Activated CD8-positive, alpha-beta T cell treated with anti-CD3 and anti-CD28 coated beads for 36 hours (primary cell): ENCODE data around the gene CCL1. TPM values are rescaled to one million over a fixed set of nuclear protein-coding genes. Genes with fewer than 3 reads are reported as not detected.

Source experiments
- ATAC-seq: fragments of 200-7000 bp; cut with Tn5 transposase; one replicate; pipeline ENCODE4 v1.10.0; 2021; ENCODE audit warnings: mild to moderate bottlenecking, moderate library complexity
- CTCF ChIA-PET: fragments of 350-600 bp; sonication (Branson Sonifier 250); formaldehyde crosslinking; loops from one replicate; lab custom pipeline; 2021; ENCODE audit warnings: antibody characterized with exemption; lab: Charles Lee
- POLR2A ChIA-PET: fragments of 350-600 bp; sonication (Branson Sonifier 250); formaldehyde crosslinking; loops from one replicate; lab custom pipeline; 2021; ENCODE audit warnings: antibody characterized with exemption; lab: Charles Lee
- DNase-seq: peaks from one replicate; pipeline ENCODE4 v3.0.0-alpha.2; 2020
- H3K27ac Mint-ChIP-seq: one replicate; pipeline ENCODE4 v1.8.0; 2021; ENCODE audit warnings: mild to moderate bottlenecking, mixed read lengths
- H3K27me3 Mint-ChIP-seq: one replicate; pipeline ENCODE4 v1.8.0; 2021; ENCODE audit warnings: mixed read lengths
- H3K36me3 Mint-ChIP-seq: one replicate; pipeline ENCODE4 v1.8.0; 2021; ENCODE audit warnings: low read depth, mixed read lengths
- H3K4me1 Mint-ChIP-seq: one replicate; pipeline ENCODE4 v1.8.0; 2021; ENCODE audit warnings: low read depth, mixed read lengths
- H3K4me3 Mint-ChIP-seq: one replicate; pipeline ENCODE4 v1.8.0; 2021; ENCODE audit warnings: mild to moderate bottlenecking, moderate library complexity, mixed read lengths
- H3K9me3 Mint-ChIP-seq: one replicate; pipeline ENCODE4 v1.8.0; 2021; ENCODE audit warnings: mixed read lengths
- CTCF ChIP-seq: fragments of 200-600 bp; IDR thresholded peaks from one replicate; pipeline ENCODE4 v1.8.0; 2022; ENCODE audit warnings: antibody characterized with exemption, mild to moderate bottlenecking
- intact Hi-C: fragments of 100-400 bp; cut with micrococcal nuclease; formaldehyde crosslinking; loops from one replicate; pipeline ENCODE4 v1.10.0; 2022
- total RNA-seq, 2 experiments: library from RNA; stranded (reverse); gene quantifications; one replicate each; pipeline ENCODE4 v1.2.3, GENCODE V29; 2021

The CCL1 gene
- total RNA-seq, 2 experiments from 2014 or later: not detected

GRCh38 chr17:34406226-34406625, 43.2 kb upstream of the CCL1 start:
- ATAC-seq (no peak), DNase-seq (no peak)
- Mint-ChIP-seq H3K36me3 (no peaks in the 10 kb centered on the region), H3K27ac (no peak overlapping the region), H3K9me3 (no peaks in the 10 kb centered on the region), H3K4me1 (no peaks in the 10 kb centered on the region), H3K27me3 (peaks cover 14% of the 10 kb centered on the region), H3K4me3 (no peak overlapping the region)
- intact Hi-C loops: no loop called here
- ChIA-PET CTCF (interaction anchor here (2.3 kb wide), 1 partner anchor 14 kb away, joined by 7 read pairs; no protein-coding TSS in a partner anchor), POLR2A (no interaction called here)
- no peak for TF ChIP-seq CTCF

- H3K27ac Mint-ChIP-seq: no peak overlapping the region
These were observed 40.0 kb upstream of the CCL1 start for GRCh38 chr17:34403006-34403405.

GRCh38 chr17:34401165-34401564, 38.1 kb upstream of the CCL1 start:
- no peak for TF ChIP-seq CTCF
- Mint-ChIP-seq H3K27me3 (peaks cover 10% of the 10 kb centered on the region), H3K36me3 (no peaks in the 10 kb centered on the region), H3K4me3 (no peak overlapping the region), H3K9me3 (no peaks in the 10 kb centered on the region), H3K27ac (no peak overlapping the region), H3K4me1 (no peaks in the 10 kb centered on the region)
- ChIA-PET CTCF (interaction anchor here (1.4 to 2.6 kb wide), 2 partner anchors 19 to 200 kb away, joined by 3 to 10 read pairs; no protein-coding TSS in a partner anchor), POLR2A (no interaction called here)
- DNase-seq: no peak
- intact Hi-C loops: no loop called here
- no peak for ATAC-seq

More at GRCh38 chr17:34403006-34403405, 40.0 kb upstream of the CCL1 start:
- Mint-ChIP-seq H3K9me3 (no peaks in the 10 kb centered on the region), H3K4me1 (no peaks in the 10 kb centered on the region), H3K36me3 (no peaks in the 10 kb centered on the region), H3K27me3 (peaks cover 4% of the 10 kb centered on the region), H3K4me3 (no peak overlapping the region)
- no peak for TF ChIP-seq CTCF
- ATAC-seq (no peak), DNase-seq (no peak)
- POLR2A ChIA-PET: no interaction called here
- CTCF ChIA-PET: no interaction called here
- intact Hi-C loops: no loop called here

- ATAC-seq (no peak), DNase-seq (no peak)
- Mint-ChIP-seq H3K27me3 (peaks cover 10% of the 10 kb centered on the region), H3K36me3 (no peaks in the 10 kb centered on the region), H3K9me3 (no peaks in the 10 kb centered on the region), H3K4me1 (no peaks in the 10 kb centered on the region), H3K4me3 (no peak overlapping the region), H3K27ac (no peak overlapping the region)
- ChIA-PET POLR2A (interaction anchor here (0.5 kb wide), 1 partner anchor 40 kb away, joined by 3 read pairs; no protein-coding TSS in a partner anchor), CTCF (interaction anchor here (1.4 to 2.6 kb wide), 3 partner anchors 19 to 200 kb away, joined by 3 to 10 read pairs (median 6); no protein-coding TSS in a partner anchor)
- intact Hi-C loops: no loop called here
- no peak for TF ChIP-seq CTCF
These were observed 37.4 kb upstream of the CCL1 start for GRCh38 chr17:34400301-34400931.

GRCh38 chr17:34399725-34400124, 36.7 kb upstream of the CCL1 start:
- TF ChIP-seq CTCF: no peak
- peaks cover 10% of the 10 kb centered on the region for H3K27me3 Mint-ChIP-seq
- intact Hi-C loops: no loop called here
- ATAC-seq (no peak), DNase-seq (no peak)
- no peak overlapping the region for H3K4me3 Mint-ChIP-seq
- POLR2A ChIA-PET: interaction anchor here (0.5 to 1.5 kb wide), 2 partner anchors 17 to 39 kb away, joined by 3 read pairs; no protein-coding TSS in a partner anchor
- no peaks in the 10 kb centered on the region for H3K4me1 Mint-ChIP-seq
- CTCF ChIA-PET: interaction anchor here (1.0 to 2.6 kb wide), 5 partner anchors 18 to 199 kb away, joined by 3 to 10 read pairs (median 7); no protein-coding TSS in a partner anchor
- H3K36me3 Mint-ChIP-seq: no peaks in the 10 kb centered on the region
- no peak overlapping the region for H3K27ac Mint-ChIP-seq
- no peaks in the 10 kb centered on the region for H3K9me3 Mint-ChIP-seq
